SU-DHL-6 (cell line): ENCODE results near the gene WWOX.

Source experiments
- H2AFZ ChIP-seq: fragments of 200-600 bp; sonication (generic); 2 replicates; pipeline ENCODE4 v1.6.1; 2014; ENCODE audit warnings: low read depth, mild to moderate bottlenecking, moderate library complexity, mixed read lengths, antibody characterized with exemption, low read length; ENCODE audit not compliant: severe bottlenecking
- H3F3A ChIP-seq: fragments of 200-600 bp; shearing (Covaris generic); 2 replicates; pipeline ENCODE4 v1.6.0; 2016; ENCODE audit warnings: antibody characterized with exemption, mild to moderate bottlenecking; ENCODE audit not compliant: insufficient read depth
- H3K27ac ChIP-seq: fragments of 200-600 bp; sonication (generic); 2 replicates; pipeline ENCODE4 v1.5.1; 2016; ENCODE audit warnings: low read depth, mild to moderate bottlenecking, low read length, moderate library complexity, mixed read lengths
- H3K27me3 ChIP-seq: fragments of 200-600 bp; sonication (generic), shearing (Covaris generic); 2 replicates; pipeline ENCODE4 v1.6.0; 2014; ENCODE audit warnings: mild to moderate bottlenecking, low read length
- H3K36me3 ChIP-seq: fragments of 200-600 bp; sonication (generic); 2 replicates; pipeline ENCODE4 v1.6.1; 2014; ENCODE audit warnings: mild to moderate bottlenecking, low read length, mixed read lengths
- H3K4me2 ChIP-seq: fragments of 300-600, 200-600 bp; shearing (Covaris generic), sonication (generic); 2 replicates; pipeline ENCODE4 v1.6.0; 2014; ENCODE audit warnings: low read length, low read depth, mild to moderate bottlenecking; ENCODE audit not compliant: poor library complexity, severe bottlenecking
- H3K4me3 ChIP-seq: fragments of 200-600 bp; sonication (generic); 2 replicates; pipeline ENCODE4 v1.5.1; 2014; ENCODE audit warnings: antibody characterized with exemption, low read length, mild to moderate bottlenecking, mixed read lengths; ENCODE audit not compliant: insufficient read depth, poor library complexity, severe bottlenecking
- H3K79me2 ChIP-seq: fragments of 200-600 bp; sonication (generic); 2 replicates; pipeline ENCODE4 v1.6.1; 2014; ENCODE audit warnings: mild to moderate bottlenecking, low read length, moderate library complexity; ENCODE audit not compliant: insufficient read depth
- H3K9ac ChIP-seq: fragments of 200-600 bp; sonication (generic); 2 replicates; pipeline ENCODE4 v1.7.0; 2014; ENCODE audit warnings: mild to moderate bottlenecking, low read length
- H3K9me2 ChIP-seq: fragments of 200-600 bp; sonication (generic); replicated peaks from 2 replicates; pipeline ENCODE4 v1.6.1; 2014; ENCODE audit warnings: low read length; ENCODE audit not compliant: insufficient read depth
- H3K9me3 ChIP-seq: fragments of 200-600 bp; sonication (generic); 2 replicates; pipeline ENCODE4 v1.6.1; 2014; ENCODE audit warnings: low read length, mixed read lengths; ENCODE audit not compliant: insufficient read depth
- H4K20me1 ChIP-seq: fragments of 200-600 bp; sonication (generic); 2 replicates; pipeline ENCODE4 v1.6.1; 2014; ENCODE audit warnings: low read depth, mild to moderate bottlenecking, antibody characterized with exemption, low read length, moderate library complexity, mixed read lengths
- CTCF ChIP-seq: fragments of 200-600 bp; sonication (generic); IDR thresholded peaks from one replicate; pipeline ENCODE4 v1.5.1; 2017; ENCODE audit warnings: antibody characterized with exemption, mild to moderate bottlenecking, low read length, moderate library complexity; ENCODE audit not compliant: insufficient read depth, poor library complexity, severe bottlenecking
- EZH2phosphoT487 ChIP-seq: fragments of 200-600 bp; sonication (generic), shearing (Covaris generic); conservative IDR thresholded peaks from 2 replicates; pipeline ENCODE4 v1.6.1; 2018; ENCODE audit warnings: mild to moderate bottlenecking, antibody characterized with exemption, low read length, moderate library complexity, mixed read lengths

The WWOX gene

GRCh38 chr16:78395035-78395434, 295.6 kb downstream of the WWOX start:
- no peak overlapping the region for H3K4me2 ChIP-seq
- no peak for TF ChIP-seq CTCF

GRCh38 chr16:78396046-78396445, 296.6 kb downstream of the WWOX start:
- Histone ChIP-seq H3K9me3 (peaks cover 4% of the 10 kb centered on the region; the same call in 1 of the 2 replicates), H3K36me3 (no peaks in the 10 kb centered on the region; the same call in 1 of the 2 replicates), H2AFZ (no peak overlapping the region), H3K9ac (no peak overlapping the region), H3K79me2 (no peaks in the 10 kb centered on the region), H3F3A (no peaks in the 10 kb centered on the region), H3K27me3 (no peaks in the 10 kb centered on the region), H4K20me1 (no peaks in the 10 kb centered on the region), H3K27ac (no peak overlapping the region), H3K4me2 (no peak overlapping the region), H3K4me3 (no peak overlapping the region), H3K9me2 (no peaks in the 10 kb centered on the region)
- TF ChIP-seq CTCF (no peak), EZH2phosphoT487 (no peak)

More at GRCh38 chr16:78395035-78395434, 295.6 kb downstream of the WWOX start:
- H3F3A ChIP-seq, result no peaks in the 10 kb centered on the region
- no peaks in the 10 kb centered on the region for H3K27me3 ChIP-seq
- no peaks in the 10 kb centered on the region; the same call in 1 of the 2 replicates for H3K36me3 ChIP-seq
- no peak overlapping the region for H3K27ac ChIP-seq
- no peaks in the 10 kb centered on the region for H3K9me2 ChIP-seq
- peaks cover 5% of the 10 kb centered on the region; the same call in 1 of the 2 replicates for H3K9me3 ChIP-seq
- H3K79me2 ChIP-seq, result no peaks in the 10 kb centered on the region
- no peaks in the 10 kb centered on the region for H4K20me1 ChIP-seq
- no peak overlapping the region for H2AFZ ChIP-seq
- no peak overlapping the region for H3K9ac ChIP-seq
- H3K4me3 ChIP-seq, result no peak overlapping the region

GRCh38 chr16:78396673-78397072, 297.2 kb downstream of the WWOX start:
- H3K9me3 ChIP-seq, result no peaks in the 10 kb centered on the region; the same call in 1 of the 2 replicates
- no peaks in the 10 kb centered on the region for H4K20me1 ChIP-seq
- H2AFZ ChIP-seq, result no peak overlapping the region
- no peaks in the 10 kb centered on the region for H3K27me3 ChIP-seq
- H3K79me2 ChIP-seq, result no peaks in the 10 kb centered on the region
- H3K27ac ChIP-seq, result no peak overlapping the region
- no peaks in the 10 kb centered on the region; the same call in 1 of the 2 replicates for H3K36me3 ChIP-seq
- H3K4me3 ChIP-seq, result no peak overlapping the region
- no peak overlapping the region for H3K9ac ChIP-seq
- TF ChIP-seq CTCF (no peak), EZH2phosphoT487 (no peak)
- no peaks in the 10 kb centered on the region for H3F3A ChIP-seq
- H3K9me2 ChIP-seq, result no peaks in the 10 kb centered on the region
- H3K4me2 ChIP-seq, result no peak overlapping the region
